Naive thymus-derived CD4-positive, alpha-beta T cell (primary cell): ENCODE data around the gene NKX6-2. TPM values are rescaled to one million over a fixed set of nuclear protein-coding genes. Genes with fewer than 3 reads are reported as not detected.
"Not testable (repeated sequence)": the region's sequence is repeated elsewhere in the genome, so short reads cannot be mapped to it uniquely, and the experiment has no call there.

Source experiments
- ATAC-seq: fragments of 150-1000 bp; cut with Tn5 transposase; 2 replicates; pipeline ENCODE4 v1.10.0; 2021; ENCODE audit warnings: mild to moderate bottlenecking, moderate library complexity
- CTCF ChIA-PET: fragments of 350-600 bp; sonication (Branson Sonifier 250); formaldehyde crosslinking; loops from one replicate; lab custom pipeline; 2021; ENCODE audit warnings: antibody characterized with exemption; lab: Charles Lee
- POLR2A ChIA-PET: fragments of 350-600 bp; sonication (Branson Sonifier 250); formaldehyde crosslinking; loops from one replicate; lab custom pipeline; 2021; ENCODE audit warnings: antibody characterized with exemption, inconsistent platforms; lab: Charles Lee
- DNase-seq, 9 donors: peaks; one replicate each; pipeline versions ENCODE4 v3.0.0 to v3.0.0-alpha.2; 2020 to 2022; ENCODE audit warnings: mixed read lengths in 1 of 9
- H3K27ac ChIP-seq: one replicate; pipeline ENCODE4 v1.7.0; 2013; ENCODE audit warnings: mild to moderate bottlenecking, low read depth, low read length, moderate library complexity
- H3K27me3 ChIP-seq, 2 donors: one replicate each; pipeline ENCODE4 v1.7.0; 2013; ENCODE audit warnings: low read length in 2 of 2, mild to moderate bottlenecking in 2 of 2, moderate library complexity in 2 of 2; ENCODE audit not compliant: control insufficient read depth in 2 of 2, insufficient read depth in 2 of 2
- H3K36me3 ChIP-seq, 3 experiments: 1 replicate in 2 of 3; 2 replicates in 1 of 3; pipeline ENCODE4 v1.7.0; 2013; ENCODE audit warnings: low read length in 3 of 3, mild to moderate bottlenecking in 3 of 3, moderate library complexity in 1 of 3; ENCODE audit not compliant: insufficient read depth in 3 of 3, control insufficient read depth in 2 of 3
- H3K4me1 ChIP-seq, 2 donors: one replicate each; pipeline ENCODE4 v1.7.0; 2013; ENCODE audit warnings: low read length in 2 of 2, mild to moderate bottlenecking in 2 of 2, moderate library complexity in 1 of 2; ENCODE audit not compliant: control insufficient read depth in 2 of 2, insufficient read depth in 2 of 2
- H3K4me3 ChIP-seq: 2 replicates; pipeline ENCODE4 v1.7.0; 2013; ENCODE audit warnings: mild to moderate bottlenecking, low read length
- H3K9me3 ChIP-seq, 3 experiments: 1 replicate in 2 of 3; 2 replicates in 1 of 3; pipeline ENCODE4 v1.7.0; 2013; ENCODE audit warnings: low read length in 3 of 3; ENCODE audit not compliant: control insufficient read depth in 2 of 3
- H3K27ac Mint-ChIP-seq, 9 donors: one replicate each; pipeline ENCODE4 v1.8.0; 2020 to 2022; ENCODE audit warnings: mixed read lengths in 9 of 9, mild to moderate bottlenecking in 8 of 9, moderate library complexity in 5 of 9, inconsistent platforms in 2 of 9
- H3K27me3 Mint-ChIP-seq, 5 donors: one replicate each; pipeline ENCODE4 v1.8.0; 2021 to 2022; ENCODE audit warnings: mixed read lengths in 5 of 5, mild to moderate bottlenecking in 1 of 5
- H3K36me3 Mint-ChIP-seq, 5 donors: one replicate each; pipeline ENCODE4 v1.8.0; 2020 to 2022; ENCODE audit warnings: mixed read lengths in 5 of 5, mild to moderate bottlenecking in 3 of 5, inconsistent platforms in 1 of 5
- H3K4me1 Mint-ChIP-seq, 7 donors: one replicate each; pipeline ENCODE4 v1.8.0; 2020 to 2022; ENCODE audit warnings: mixed read lengths in 7 of 7, mild to moderate bottlenecking in 3 of 7, inconsistent platforms in 1 of 7
- H3K4me3 Mint-ChIP-seq, 10 donors: one replicate each; pipeline ENCODE4 v1.8.0; 2020 to 2022; ENCODE audit warnings: mild to moderate bottlenecking in 10 of 10, mixed read lengths in 10 of 10, moderate library complexity in 6 of 10, inconsistent platforms in 2 of 10
- H3K9me3 Mint-ChIP-seq, 11 donors: one replicate each; pipeline ENCODE4 v1.8.0; 2020 to 2022; ENCODE audit warnings: mixed read lengths in 11 of 11, mild to moderate bottlenecking in 4 of 11, inconsistent platforms in 1 of 11, moderate library complexity in 1 of 11
- intact Hi-C, 2 donors: fragments of 100-400 bp; cut with micrococcal nuclease; formaldehyde crosslinking; loops; one replicate each; pipeline ENCODE4 v1.15.1; 2023
- polyA plus RNA-seq, 2 donors: library from polyadenylated mRNA; unstranded; fragments of 300-500 nt; fragmentation: Illumina TruSeq; gene quantifications; one replicate each; pipeline ENCODE4 v1.2.3, GENCODE V29; 2021
- total RNA-seq, 6 experiments: library from RNA in 5 of 6; stranded (reverse) in 5 of 6; gene quantifications; 1 replicate in 5 of 6; 2 replicates in 1 of 6; pipeline ENCODE4 v1.2.3 and lab custom pipeline; 2021 to 2026

Gene NKX6-2
- total and polyA plus RNA-seq, 7 experiments from 2014 or later = 0.80 TPM; not detected in 6

DNA sequence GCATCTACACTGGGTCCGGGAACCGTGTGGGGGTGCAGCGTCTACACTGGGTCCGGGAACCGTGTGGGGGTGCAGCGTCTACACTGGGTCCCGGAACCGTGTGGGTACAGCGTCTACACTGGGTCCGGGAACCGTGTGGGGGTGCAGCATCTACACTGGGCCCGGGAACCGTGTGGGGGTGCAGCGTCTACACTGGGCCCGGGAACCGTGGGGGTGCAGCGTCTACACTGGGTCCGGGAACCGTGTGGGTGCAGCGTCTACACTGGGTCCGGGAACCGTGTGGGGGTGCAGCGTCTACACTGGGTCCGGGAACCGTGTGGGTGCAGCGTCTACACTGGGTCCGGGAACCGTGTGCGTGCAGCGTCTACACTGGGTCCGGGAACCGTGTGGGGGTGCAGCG, 6.2 kb upstream of the NKX6-2 start:
- intact Hi-C loops = loop anchor here in 1 of 2 donors (10.0 kb wide), 1 partner anchor 137 kb away; no protein-coding TSS in a partner anchor
- H3K4me3 Mint-ChIP-seq, H3K36me3 Mint-ChIP-seq: not testable (repeated sequence)

DNA sequence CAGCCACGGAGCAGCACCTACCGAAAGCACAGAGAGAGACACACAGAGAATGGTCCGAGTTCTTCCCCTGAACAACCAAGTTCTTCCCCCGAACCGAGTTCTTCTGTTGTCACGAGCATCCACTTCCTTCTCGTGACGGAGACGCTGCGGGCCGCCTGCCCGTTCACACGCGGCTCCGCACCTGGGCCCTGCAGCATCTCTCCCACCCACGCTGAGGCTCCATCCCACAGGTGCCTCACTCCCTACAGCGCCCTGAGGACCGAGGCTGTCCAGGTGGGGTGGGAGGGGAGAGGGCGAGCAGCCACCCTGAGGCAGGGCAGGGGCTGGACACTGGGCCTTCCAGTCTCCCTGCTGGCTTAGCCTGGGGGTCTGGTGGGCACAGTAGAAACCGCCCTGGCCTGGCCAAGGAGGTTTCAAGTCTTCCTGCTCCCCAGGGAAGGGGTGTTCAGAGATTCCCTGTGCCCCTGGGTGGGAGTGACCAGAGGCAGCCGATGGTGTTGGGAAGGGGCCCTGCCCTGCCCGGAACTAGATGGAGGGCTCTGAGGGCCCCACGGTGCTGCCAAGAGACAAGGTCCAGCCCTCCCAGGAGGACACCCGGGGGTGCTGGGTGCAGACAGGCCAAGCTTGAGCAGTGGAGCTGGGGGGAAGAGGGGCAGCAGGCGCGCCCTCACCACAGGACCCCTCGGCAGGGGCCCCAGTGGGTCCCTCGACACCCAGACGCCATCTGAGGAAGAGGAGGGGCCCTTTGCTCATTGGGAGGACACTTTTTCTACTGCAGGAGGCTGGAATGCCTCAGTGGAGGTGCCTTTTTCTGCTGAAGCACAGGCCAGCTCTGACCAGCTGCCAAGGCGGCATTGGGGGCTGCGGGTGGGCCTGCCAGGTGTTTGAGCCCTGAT, 5.2 kb upstream of the NKX6-2 start:
- Mint-ChIP-seq H3K27ac (no peak overlapping the region), H3K36me3 (no peaks in the 10 kb centered on the region), H3K4me1 (no peaks in the 10 kb centered on the region), H3K27me3 (peaks cover 0 to 13% (median 7%) of the 10 kb centered on the region in 5 donors), H3K4me3 (no peak overlapping the region), H3K9me3 (peaks cover 0 to 1% (median 0%) of the 10 kb centered on the region in 11 donors)
- intact Hi-C loops = loop anchor here in 1 of 2 donors (10.0 kb wide), 1 partner anchor 136 kb away; no protein-coding TSS in a partner anchor
- no peak for ATAC-seq
- Histone ChIP-seq H3K27me3 (peaks cover 0 to 3% of the 10 kb centered on the region in 2 donors), H3K9me3 (no peaks in the 10 kb centered on the region), H3K4me3 (no peak overlapping the region), H3K36me3 (no peaks in the 10 kb centered on the region), H3K4me1 (no peaks in the 10 kb centered on the region), H3K27ac (no peak overlapping the region)
- no peak for DNase-seq
- ChIA-PET POLR2A (no interaction called here), CTCF (interaction anchor here (0.6 kb wide), 1 partner anchor 524 kb away, joined by 5 read pairs; no protein-coding TSS in a partner anchor)

More for the DNA sequence above, 6.2 kb upstream of the NKX6-2 start:
- H3K36me3 ChIP-seq, H3K9me3 Mint-ChIP-seq, H3K9me3 ChIP-seq, H3K4me1 Mint-ChIP-seq, DNase-seq, ATAC-seq, H3K27me3 ChIP-seq, CTCF ChIA-PET, H3K27ac ChIP-seq, POLR2A ChIA-PET, H3K27ac Mint-ChIP-seq, H3K4me3 ChIP-seq, H3K4me1 ChIP-seq: not testable (repeated sequence)
- peaks cover 0 to 12% (median 5%) of the 10 kb centered on the region in 5 donors for H3K27me3 Mint-ChIP-seq

DNA sequence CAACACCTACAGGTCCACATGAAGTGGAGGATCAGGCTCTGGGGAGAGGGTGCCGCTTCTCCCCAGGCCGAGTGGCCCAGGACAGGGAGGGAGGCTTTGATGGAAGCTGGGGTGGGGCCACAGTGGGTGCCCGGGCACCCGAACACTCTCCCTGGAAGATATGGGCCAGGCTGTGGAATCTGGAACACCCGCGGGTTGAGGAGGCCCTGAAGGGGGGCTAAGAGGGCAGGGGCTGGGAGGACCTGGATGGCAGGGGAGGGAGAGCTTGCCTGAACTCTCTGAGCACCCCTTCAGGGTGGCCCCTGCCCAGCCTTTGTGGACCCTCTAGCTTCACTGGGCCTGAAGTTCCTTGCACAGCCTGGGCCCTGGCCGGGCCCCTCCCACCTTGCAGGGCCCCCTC, 4.5 kb upstream of the NKX6-2 start:
- no peak overlapping the region for H3K27ac Mint-ChIP-seq
- H3K27me3 ChIP-seq = peaks cover 0 to 3% of the 10 kb centered on the region in 2 donors
- ChIA-PET CTCF (interaction anchor here (0.6 kb wide), 1 partner anchor 525 kb away, joined by 5 read pairs; no protein-coding TSS in a partner anchor), POLR2A (no interaction called here)
- H3K9me3 Mint-ChIP-seq = peaks cover 0 to 1% (median 0%) of the 10 kb centered on the region in 11 donors
- no peaks in the 10 kb centered on the region for H3K9me3 ChIP-seq
- H3K4me3 ChIP-seq = no peak overlapping the region
- no peak for ATAC-seq
- intact Hi-C loops = loop anchor here in 1 of 2 donors (10.0 kb wide), 1 partner anchor 136 kb away; no protein-coding TSS in a partner anchor
- no peaks in the 10 kb centered on the region for H3K4me1 Mint-ChIP-seq
- H3K36me3 ChIP-seq = no peaks in the 10 kb centered on the region
- no peak overlapping the region for H3K4me3 Mint-ChIP-seq
- DNase-seq = no peak
- H3K27me3 Mint-ChIP-seq = peaks cover 0 to 14% (median 7%) of the 10 kb centered on the region in 5 donors
- no peaks in the 10 kb centered on the region for H3K36me3 Mint-ChIP-seq
- no peak overlapping the region for H3K27ac ChIP-seq
- H3K4me1 ChIP-seq = no peaks in the 10 kb centered on the region

DNA sequence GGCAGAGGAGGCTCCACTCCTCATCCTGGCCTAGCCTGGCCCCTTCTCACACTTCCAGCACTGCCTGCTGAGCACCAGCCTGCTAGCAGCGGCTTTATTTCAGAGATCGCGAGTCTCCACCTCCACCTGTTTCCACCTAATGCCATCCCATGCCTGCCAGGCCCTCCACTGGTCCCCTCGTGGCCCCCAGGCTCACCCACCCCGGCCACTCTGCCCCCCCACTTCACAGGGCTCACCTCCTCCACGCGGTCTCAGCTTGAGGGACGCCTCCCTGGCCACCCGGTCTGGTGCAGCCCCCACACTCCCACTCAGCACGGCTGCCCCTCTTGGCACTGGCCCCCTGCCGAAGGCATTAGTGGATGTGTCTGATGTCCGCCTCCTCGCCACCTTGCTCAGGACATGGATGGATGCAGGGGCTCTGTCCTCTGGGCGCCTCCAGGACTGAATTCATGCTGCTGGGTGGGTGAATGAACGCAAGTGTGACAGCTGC, 3.8 kb upstream of the NKX6-2 start:
- H3K4me1 Mint-ChIP-seq = no peaks in the 10 kb centered on the region
- CTCF ChIA-PET = no interaction called here

DNA sequence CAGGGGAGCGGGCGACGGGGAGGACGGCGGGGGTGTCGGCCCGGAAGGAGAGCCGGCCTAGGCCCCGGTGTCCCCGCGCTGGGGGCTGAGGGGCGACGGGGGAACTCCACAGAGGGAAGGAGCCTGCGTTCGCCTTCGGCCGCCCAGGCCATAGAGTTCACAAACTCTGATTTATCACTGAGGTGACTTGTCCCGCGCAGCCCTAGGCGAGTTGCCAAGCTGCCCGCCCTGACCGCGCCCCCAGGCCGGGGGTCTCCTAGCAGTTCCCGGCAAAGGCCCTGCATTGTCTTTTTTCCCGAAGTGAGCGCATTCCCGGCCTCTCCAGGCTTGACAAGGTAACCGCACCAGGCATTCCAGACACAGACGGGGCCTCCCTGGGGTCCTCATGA, 2.9 kb upstream of the NKX6-2 start:
- Histone ChIP-seq H3K4me3 (no peak overlapping the region), H3K27ac (no peak overlapping the region), H3K9me3 (no peaks in the 10 kb centered on the region), H3K27me3 (peaks cover 0 to 3% of the 10 kb centered on the region in 2 donors), H3K4me1 (no peaks in the 10 kb centered on the region), H3K36me3 (no peaks in the 10 kb centered on the region)
- Mint-ChIP-seq H3K27me3 (peaks cover 0 to 20% (median 7%) of the 10 kb centered on the region in 5 donors), H3K27ac (no peak overlapping the region), H3K4me3 (peak overlapping the region in 1 of 10 donors; percentile 72), H3K4me1 (peaks cover 0 to 4% (median under 1%) of the 10 kb centered on the region in 7 donors), H3K36me3 (peaks cover 0 to under 1% (median 0%) of the 10 kb centered on the region in 5 donors), H3K9me3 (peaks cover 0 to 1% (median 0%) of the 10 kb centered on the region in 11 donors)
- ChIA-PET POLR2A (no interaction called here), CTCF (no interaction called here)
- DNase-seq (no peak), ATAC-seq (no peak)
- intact Hi-C loops = no loop called here

More for the DNA sequence above, 3.8 kb upstream of the NKX6-2 start:
- no peaks in the 10 kb centered on the region for H3K9me3 ChIP-seq
- H3K36me3 Mint-ChIP-seq = no peaks in the 10 kb centered on the region
- no peak overlapping the region for H3K27ac ChIP-seq
- H3K27me3 ChIP-seq = peaks cover 0 to 3% of the 10 kb centered on the region in 2 donors
- H3K9me3 Mint-ChIP-seq = peaks cover 0 to 1% (median 0%) of the 10 kb centered on the region in 11 donors
- intact Hi-C loops = loop anchor here in 1 of 2 donors (10.0 kb wide), 1 partner anchor 135 kb away; no protein-coding TSS in a partner anchor
- no peaks in the 10 kb centered on the region for H3K4me1 ChIP-seq
- H3K27me3 Mint-ChIP-seq = peaks cover 0 to 16% (median 7%) of the 10 kb centered on the region in 5 donors
- POLR2A ChIA-PET = no interaction called here
- ATAC-seq (no peak), DNase-seq (no peak)
- H3K4me3 Mint-ChIP-seq = no peak overlapping the region
- no peak overlapping the region for H3K4me3 ChIP-seq
- no peaks in the 10 kb centered on the region for H3K36me3 ChIP-seq
- H3K27ac Mint-ChIP-seq = no peak overlapping the region

DNA sequence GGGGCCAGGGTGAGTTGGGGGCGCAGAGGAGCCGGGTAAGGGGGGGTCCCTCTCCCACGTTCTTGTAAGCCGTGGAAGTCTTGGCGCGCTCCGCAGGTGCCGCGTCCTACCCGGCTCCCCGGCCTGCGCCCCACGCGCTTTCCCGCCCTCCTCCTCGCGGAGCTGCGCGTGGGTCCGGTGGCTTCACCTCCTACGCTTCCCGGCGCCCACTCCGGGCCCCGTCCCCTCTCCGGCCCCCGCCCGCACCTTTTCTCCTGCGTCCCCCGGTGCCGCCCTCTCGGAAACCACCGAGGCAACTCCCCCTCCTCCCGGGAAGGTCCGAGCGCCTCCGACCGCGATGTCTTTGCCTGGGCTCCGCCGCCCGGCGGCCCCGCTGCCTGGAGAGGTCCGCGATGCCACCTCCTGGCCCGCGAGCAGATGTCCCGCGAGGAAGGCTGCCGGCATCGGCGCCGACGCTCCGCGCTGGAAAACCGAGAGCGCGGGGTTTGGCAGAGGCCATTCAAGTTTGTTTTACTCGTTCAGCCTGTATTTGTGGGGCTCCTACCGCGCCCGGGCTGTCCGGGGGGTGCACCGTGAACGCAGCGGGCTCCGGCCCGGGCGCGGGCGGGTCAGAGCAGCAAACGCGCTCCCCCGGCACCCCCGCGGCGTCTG, 2.4 kb upstream of the NKX6-2 start:
- Mint-ChIP-seq H3K9me3 (peaks cover 0 to 5% (median 0%) of the 10 kb centered on the region in 11 donors), H3K36me3 (peaks cover 0 to 6% (median 4%) of the 10 kb centered on the region in 5 donors), H3K4me3 (peak overlapping the region in 1 of 10 donors; percentile 72), H3K4me1 (peaks cover 0 to 8% (median 4%) of the 10 kb centered on the region in 7 donors), H3K27me3 (peaks cover 2 to 25% (median 10%) of the 10 kb centered on the region in 5 donors), H3K27ac (no peak overlapping the region)
- Histone ChIP-seq H3K27ac (no peak overlapping the region), H3K4me1 (no peaks in the 10 kb centered on the region), H3K27me3 (peaks cover 0 to 3% of the 10 kb centered on the region in 2 donors), H3K4me3 (no peak overlapping the region), H3K36me3 (no peaks in the 10 kb centered on the region), H3K9me3 (no peaks in the 10 kb centered on the region)
- intact Hi-C loops = no loop called here
- ChIA-PET CTCF (no interaction called here), POLR2A (no interaction called here)
- ATAC-seq (no peak), DNase-seq (no peak)
